Duodenal mucosa (tissue), 2 donors: ENCODE measurements around the gene CCDC116.
"Not testable (repeated sequence)": the region's sequence is repeated elsewhere in the genome, so short reads cannot be mapped to it uniquely, and the experiment has no call there.

ENCODE experiments used
- H3K27ac ChIP-seq: one replicate; pipeline ENCODE4 v1.7.0; 2013; ENCODE audit warnings: low read depth, low read length
- H3K27me3 ChIP-seq, 2 donors: one replicate each; pipeline ENCODE4 v1.7.0; 2013; ENCODE audit warnings: low read length in 2 of 2, control low read depth in 1 of 2; ENCODE audit not compliant: insufficient read depth in 2 of 2, control insufficient read depth in 1 of 2
- H3K36me3 ChIP-seq, 2 donors: one replicate each; pipeline ENCODE4 v1.7.0; 2013; ENCODE audit warnings: low read length in 2 of 2, control low read depth in 1 of 2; ENCODE audit not compliant: insufficient read depth in 2 of 2, control insufficient read depth in 1 of 2
- H3K4me1 ChIP-seq, 2 donors: one replicate each; pipeline ENCODE4 v1.7.0; 2013; ENCODE audit warnings: low read length in 2 of 2, control low read depth in 1 of 2; ENCODE audit not compliant: insufficient read depth in 2 of 2, control insufficient read depth in 1 of 2
- H3K4me3 ChIP-seq, 2 donors: one replicate each; pipeline ENCODE4 v1.7.0; 2013; ENCODE audit warnings: low read length in 2 of 2, low read depth in 1 of 2
- H3K9ac ChIP-seq, 2 donors: one replicate each; pipeline ENCODE4 v1.7.0; 2013; ENCODE audit warnings: low read length in 2 of 2, low read depth in 1 of 2
- H3K9me3 ChIP-seq, 2 donors: one replicate each; pipeline ENCODE4 v1.7.0; 2013; ENCODE audit warnings: low read length in 2 of 2, control low read depth in 1 of 2; ENCODE audit not compliant: control insufficient read depth in 1 of 2

Gene CCDC116

DNA sequence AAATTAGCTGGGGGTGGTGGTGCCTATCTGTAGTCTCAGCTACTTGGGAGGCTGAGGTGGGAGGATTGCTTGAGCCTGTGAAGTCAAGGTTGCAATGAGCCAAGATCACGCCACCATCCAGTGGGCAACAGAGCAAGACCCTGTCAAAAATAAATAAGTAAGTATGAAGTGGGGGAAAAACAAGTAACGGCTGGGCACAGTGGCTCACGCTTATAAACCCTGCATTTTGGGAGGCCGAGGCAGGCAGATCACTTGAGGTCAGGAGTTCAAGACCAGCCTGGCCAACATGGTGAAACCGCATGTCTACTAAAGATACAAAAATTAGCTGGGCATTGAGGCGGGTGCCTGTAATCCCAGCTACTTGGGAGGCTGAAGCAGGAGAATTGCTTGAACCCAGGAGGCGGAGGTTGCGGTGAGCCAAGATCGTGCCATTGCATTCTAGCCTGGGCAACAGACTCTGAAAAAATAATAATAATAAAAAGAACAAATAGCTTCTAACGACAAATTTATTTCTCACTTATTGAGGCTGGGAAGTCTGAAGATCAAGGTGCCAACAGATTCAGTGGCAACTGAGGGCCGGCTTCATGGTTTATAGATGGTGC, 22.9 kb upstream of the CCDC116 start:
- H3K9ac ChIP-seq, H3K4me1 ChIP-seq, H3K4me3 ChIP-seq, H3K27me3 ChIP-seq, H3K9me3 ChIP-seq, H3K27ac ChIP-seq: not testable (repeated sequence)
- H3K36me3 ChIP-seq = peaks cover 17 to 28% of the 10 kb centered on the region in 2 donors

DNA sequence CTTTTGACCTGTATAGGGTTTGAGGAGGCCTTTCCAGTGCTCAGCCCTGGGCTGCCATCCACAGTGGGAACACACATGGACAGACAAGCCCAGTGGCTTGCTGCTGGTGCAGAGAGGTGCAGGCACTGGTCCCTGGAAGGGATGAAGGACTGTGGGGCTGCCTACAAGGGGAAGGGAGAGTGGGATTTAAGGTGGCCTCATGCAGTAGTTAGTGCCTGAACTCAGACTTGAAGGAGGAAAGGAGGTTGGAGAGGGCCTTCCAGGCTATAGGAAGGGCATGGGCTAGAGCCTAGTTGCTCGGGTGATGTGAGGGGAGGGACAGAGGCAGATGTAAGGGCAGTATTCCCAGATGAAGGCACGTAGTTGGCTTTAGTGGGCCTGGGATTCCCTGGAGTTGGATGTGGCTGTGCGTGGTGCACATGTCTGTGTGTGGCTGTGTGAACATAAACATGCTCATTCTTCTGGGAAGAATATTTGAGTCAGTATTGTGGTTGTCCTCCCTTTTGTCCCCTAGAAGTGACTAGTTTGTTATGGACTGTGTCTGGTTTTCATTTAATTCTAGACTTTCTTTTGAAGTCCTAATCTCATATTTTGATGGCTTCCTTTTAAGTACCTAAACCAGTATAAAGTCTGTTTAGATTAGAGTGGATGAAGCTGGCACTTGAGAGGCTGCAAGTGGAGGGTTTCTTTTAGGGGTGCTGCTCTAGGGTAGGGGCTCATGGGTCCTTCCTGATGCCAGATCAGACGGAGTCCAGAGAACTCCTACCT, 21.2 kb upstream of the CCDC116 start:
- H3K4me1 ChIP-seq = no peaks in the 10 kb centered on the region
- no peak overlapping the region for H3K4me3 ChIP-seq
- no peaks in the 10 kb centered on the region for H3K27me3 ChIP-seq
- no peak overlapping the region for H3K9ac ChIP-seq
- H3K9me3 ChIP-seq = no peaks in the 10 kb centered on the region
- no peak overlapping the region for H3K27ac ChIP-seq
- H3K36me3 ChIP-seq = peaks cover 17 to 28% of the 10 kb centered on the region in 2 donors

DNA sequence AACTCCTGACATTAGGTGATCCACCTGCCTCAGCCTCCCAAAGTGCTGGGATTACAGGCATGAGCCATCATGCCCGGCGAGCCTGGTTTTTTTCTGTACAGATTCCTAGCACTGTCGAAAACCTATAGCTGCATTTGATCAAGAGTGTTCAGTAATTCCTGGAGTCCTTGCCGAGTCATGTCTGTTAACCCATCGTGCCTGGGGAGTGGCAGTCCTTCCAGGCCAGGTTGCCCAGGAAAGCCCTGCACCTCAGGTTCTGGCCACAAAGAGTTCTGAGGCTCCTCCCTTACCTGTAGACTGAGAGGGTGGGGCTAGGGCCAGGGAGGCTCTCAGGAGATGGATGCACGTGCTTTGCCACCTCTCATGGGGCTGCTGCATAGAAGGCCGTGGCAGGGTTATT, 19.7 kb upstream of the CCDC116 start:
- Histone ChIP-seq H3K27me3 (no peaks in the 10 kb centered on the region), H3K9me3 (no peaks in the 10 kb centered on the region), H3K27ac (no peak overlapping the region), H3K4me1 (no peaks in the 10 kb centered on the region), H3K4me3 (no peak overlapping the region), H3K9ac (no peak overlapping the region), H3K36me3 (peaks cover 14 to 28% of the 10 kb centered on the region in 2 donors)

DNA sequence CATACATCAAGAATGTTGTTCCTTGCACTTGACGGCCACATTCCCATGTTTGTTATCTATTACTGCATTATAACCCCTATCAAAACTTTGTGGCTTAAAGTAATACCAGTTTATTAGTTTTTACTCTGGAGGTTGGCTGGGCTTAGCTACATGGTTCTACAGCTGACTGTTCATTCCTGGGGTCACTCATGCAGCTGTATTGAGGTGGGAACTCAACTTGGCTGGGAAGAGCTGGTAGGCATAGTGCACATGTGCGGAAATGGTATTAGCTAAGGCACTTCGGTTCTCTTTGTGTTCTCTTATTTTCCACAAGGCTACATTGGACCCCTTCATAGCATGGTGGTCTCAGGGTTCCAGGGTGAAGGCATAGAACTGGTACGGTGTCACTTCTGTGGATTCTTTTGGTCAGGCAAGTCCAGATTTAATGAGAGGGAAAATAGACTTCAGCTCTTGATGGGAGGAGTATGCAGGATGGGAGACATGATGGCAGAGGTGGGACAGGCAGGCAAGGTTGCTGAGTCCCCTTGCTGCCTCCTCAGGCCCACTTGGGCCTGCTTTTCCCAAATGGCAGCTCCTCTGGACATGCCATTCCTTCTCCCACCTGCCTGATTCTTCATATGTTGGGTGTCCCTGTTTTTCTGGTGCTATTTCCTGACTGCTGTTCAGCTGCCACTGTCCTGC, 18.9 kb upstream of the CCDC116 start:
- H3K9ac ChIP-seq = no peak overlapping the region
- no peaks in the 10 kb centered on the region for H3K4me1 ChIP-seq
- peaks cover 14 to 31% of the 10 kb centered on the region in 2 donors for H3K36me3 ChIP-seq
- no peak overlapping the region for H3K4me3 ChIP-seq
- no peaks in the 10 kb centered on the region for H3K9me3 ChIP-seq
- no peaks in the 10 kb centered on the region for H3K27me3 ChIP-seq
- no peak overlapping the region for H3K27ac ChIP-seq

DNA sequence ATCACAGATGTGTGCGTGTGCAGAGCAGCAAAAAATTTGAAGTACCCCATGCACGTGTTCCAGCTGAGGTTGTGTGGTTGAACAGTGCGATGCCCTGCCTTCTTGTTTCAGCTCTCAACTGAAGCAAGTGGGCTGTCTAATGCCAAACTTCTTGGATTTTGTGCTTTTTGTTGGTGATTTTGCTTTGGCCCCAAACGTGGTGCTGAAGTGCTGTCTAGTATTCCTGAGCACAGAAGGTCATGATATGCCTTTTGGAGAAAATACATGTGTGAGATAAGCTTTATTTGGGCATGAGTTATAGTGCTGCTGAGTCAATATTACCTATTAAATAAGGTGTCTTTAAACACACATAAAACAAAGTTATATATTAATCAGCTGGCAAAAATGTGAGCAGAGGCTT, 16.8 kb upstream of the CCDC116 start:
- H3K36me3 ChIP-seq = peaks cover 13 to 44% of the 10 kb centered on the region in 2 donors
- H3K9ac ChIP-seq = no peak overlapping the region
- no peak overlapping the region for H3K27ac ChIP-seq
- no peaks in the 10 kb centered on the region for H3K4me1 ChIP-seq
- no peaks in the 10 kb centered on the region for H3K27me3 ChIP-seq
- H3K4me3 ChIP-seq = no peak overlapping the region
- no peaks in the 10 kb centered on the region for H3K9me3 ChIP-seq

DNA sequence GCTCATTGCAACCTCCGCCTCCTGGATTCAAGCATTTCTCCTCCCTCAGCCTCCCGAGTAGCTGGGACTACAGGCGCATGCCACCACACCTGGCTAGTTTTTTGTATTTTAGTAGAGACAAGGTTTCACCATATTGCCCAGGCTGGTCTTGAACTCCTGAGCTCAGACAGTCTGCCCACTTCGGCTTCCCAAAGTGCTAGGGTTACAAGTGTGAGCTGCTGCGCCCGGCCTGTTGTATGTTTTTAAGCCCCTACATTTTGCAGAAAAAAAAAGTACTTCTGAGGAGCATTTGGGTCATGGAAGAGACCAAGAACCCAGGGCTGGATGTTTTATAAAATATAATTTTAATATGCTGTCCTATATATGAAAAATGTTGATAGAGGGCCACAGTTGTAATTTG, 15.2 kb upstream of the CCDC116 start:
- H3K9ac ChIP-seq, H3K27me3 ChIP-seq, H3K9me3 ChIP-seq, H3K27ac ChIP-seq, H3K4me3 ChIP-seq, H3K4me1 ChIP-seq: not testable (repeated sequence)
- peaks cover 4 to 38% of the 10 kb centered on the region in 2 donors for H3K36me3 ChIP-seq

DNA sequence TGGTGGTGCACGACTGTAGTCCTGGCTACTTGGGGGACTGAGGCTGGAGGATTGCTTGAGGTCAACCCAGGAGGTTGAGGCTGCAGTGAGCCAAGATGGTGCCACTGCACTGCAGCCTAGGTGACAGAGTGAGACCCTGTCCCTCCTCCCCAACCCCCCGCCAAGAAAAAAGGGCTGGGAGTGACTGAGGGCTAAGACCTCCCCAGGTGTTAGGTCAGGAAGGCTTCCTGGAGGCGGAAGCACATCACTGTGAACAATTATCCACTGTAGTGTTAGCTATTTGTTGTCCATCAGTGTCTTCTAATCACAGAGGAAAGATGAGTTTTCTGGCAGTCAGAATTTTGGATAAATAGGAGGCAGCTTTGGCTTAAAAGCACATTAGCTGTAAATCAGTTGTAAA, 11.5 kb upstream of the CCDC116 start:
- Histone ChIP-seq H3K4me1 (peaks cover 3 to 16% of the 10 kb centered on the region in 2 donors), H3K36me3 (peaks cover 8 to 33% of the 10 kb centered on the region in 2 donors), H3K9ac (no peak overlapping the region), H3K9me3 (no peaks in the 10 kb centered on the region), H3K4me3 (no peak overlapping the region), H3K27ac (no peak overlapping the region), H3K27me3 (no peaks in the 10 kb centered on the region)

DNA sequence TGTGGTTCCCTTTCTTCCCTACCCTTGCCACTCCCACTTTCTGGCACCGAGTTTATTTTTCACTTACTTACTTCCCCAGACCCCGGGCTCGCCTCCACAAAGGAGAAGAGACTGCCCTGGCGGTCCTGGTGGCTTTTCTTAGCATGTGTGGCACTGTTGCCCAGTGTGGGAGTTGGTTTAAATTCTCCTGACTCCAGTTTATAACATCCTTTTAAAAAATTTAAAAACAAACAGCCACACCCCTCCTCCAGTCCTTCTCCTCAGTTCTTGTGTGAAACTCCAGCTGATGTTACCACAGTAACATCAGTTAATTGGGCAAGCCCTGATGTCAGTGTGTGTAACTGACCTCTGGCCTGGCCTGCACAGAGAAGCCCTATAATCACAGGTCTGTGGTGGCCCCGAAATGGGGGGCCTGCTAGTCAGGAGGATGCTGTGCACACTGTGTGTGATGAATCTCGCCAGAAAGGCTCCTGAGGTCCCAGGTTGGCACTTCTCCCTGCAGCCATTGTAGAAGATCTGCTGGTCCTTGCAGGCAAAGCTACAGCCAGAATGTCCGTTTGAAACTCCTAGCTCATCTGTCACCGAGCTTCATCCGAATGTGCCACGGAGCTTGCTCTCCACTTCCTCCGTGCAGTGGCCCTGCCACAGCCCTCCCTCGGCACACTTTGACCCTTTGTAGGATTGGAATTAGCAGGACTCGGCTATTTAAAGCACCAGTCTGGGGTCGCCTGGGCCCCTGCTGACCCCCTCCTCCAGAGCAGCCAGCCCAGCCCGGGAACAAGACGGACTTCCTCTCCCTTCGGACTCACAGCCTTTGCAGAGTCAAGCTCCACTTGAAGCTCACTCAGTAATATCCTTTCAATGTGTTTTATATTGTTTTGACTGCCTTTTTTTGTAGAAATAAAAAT, 10.3 kb upstream of the CCDC116 start:
- Histone ChIP-seq H3K9ac (no peak overlapping the region), H3K27me3 (no peaks in the 10 kb centered on the region), H3K27ac (no peak overlapping the region), H3K4me3 (no peak overlapping the region), H3K9me3 (no peaks in the 10 kb centered on the region), H3K36me3 (peaks cover 8 to 39% of the 10 kb centered on the region in 2 donors), H3K4me1 (peaks cover 3 to 16% of the 10 kb centered on the region in 2 donors)

DNA sequence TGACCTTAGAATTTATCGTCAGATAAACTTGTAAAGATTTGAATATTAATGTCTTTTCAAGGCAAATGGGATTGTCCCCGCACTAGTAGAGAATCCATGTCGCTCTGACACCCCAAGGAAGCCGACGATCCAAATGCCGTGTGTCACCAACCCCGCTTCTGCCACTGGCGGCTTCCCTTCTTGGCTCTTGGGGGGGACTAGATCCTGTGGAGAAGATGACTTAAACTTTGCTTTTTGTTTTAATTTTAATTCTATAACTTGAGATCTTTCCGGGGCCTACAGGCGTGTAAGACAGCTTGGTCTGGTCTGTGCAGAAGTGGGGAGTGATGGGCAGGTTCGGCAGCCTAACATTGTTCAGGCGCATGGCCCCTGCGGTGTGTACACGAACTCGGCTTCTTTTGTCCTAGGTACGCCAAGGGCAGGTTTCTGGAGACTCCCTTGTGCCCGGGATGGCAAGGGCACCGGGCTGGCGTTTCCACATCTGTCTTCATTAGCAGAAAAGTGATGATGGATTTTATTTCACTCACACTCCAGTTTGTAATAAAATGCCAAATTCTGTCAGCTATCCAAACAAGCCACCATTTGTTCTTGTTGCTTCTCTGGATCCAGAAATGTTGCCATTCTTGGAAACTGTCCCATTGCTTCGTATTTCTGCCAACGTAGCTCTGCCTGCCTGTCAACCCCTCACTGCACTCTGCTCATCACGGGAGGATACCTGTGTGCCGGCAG, 9.5 kb upstream of the CCDC116 start:
- H3K9me3 ChIP-seq = no peaks in the 10 kb centered on the region
- H3K9ac ChIP-seq = no peak overlapping the region
- H3K4me1 ChIP-seq = peaks cover 6 to 17% of the 10 kb centered on the region in 2 donors
- H3K27me3 ChIP-seq = no peaks in the 10 kb centered on the region
- peaks cover 10 to 46% of the 10 kb centered on the region in 2 donors for H3K36me3 ChIP-seq
- H3K4me3 ChIP-seq = no peak overlapping the region
- H3K27ac ChIP-seq = no peak overlapping the region
